Measurements from ENCODE around the gene PMM2. TPM values are rescaled to one million over a fixed set of nuclear protein-coding genes. Genes with fewer than 3 reads are reported as not detected.

The PMM2 gene
- total RNA-seq, 1 experiment from 2014 or later, result 53.3 TPM

DNA sequence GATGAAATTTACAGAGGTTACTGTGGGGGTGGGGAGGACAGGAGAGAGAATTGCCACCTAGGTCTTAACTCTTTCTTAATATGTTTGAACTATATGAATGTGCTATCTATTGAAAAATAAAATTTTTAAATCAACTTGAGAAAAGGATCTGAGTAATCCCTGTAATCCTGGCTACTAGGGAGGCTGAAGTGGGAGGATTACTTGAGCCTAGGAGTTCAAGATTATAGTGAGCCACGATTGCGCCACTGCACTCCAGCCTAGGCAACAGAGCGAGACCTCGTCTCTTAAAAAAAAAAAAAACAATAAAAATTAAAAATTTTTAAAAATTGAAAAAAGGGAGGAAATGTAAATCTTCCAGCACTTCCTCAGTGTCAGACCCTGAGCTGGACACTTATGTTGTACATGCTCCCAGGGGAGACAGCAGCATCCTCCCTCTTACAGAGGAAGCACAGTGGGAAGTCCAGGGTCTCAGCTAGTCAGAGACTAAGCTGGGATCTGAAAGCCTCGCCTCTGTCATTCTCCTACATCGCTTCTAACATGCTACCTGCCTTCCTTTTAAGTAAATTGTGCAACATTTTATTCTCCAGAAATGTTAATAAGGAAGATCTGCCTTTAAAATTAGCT lies 21.9 kb downstream of the PMM2 start (continued):
- TF ChIP-seq REST (IDR thresholded peaks at IDR 0.05; ENCODE audit: low read depth), result no peak

DNA sequence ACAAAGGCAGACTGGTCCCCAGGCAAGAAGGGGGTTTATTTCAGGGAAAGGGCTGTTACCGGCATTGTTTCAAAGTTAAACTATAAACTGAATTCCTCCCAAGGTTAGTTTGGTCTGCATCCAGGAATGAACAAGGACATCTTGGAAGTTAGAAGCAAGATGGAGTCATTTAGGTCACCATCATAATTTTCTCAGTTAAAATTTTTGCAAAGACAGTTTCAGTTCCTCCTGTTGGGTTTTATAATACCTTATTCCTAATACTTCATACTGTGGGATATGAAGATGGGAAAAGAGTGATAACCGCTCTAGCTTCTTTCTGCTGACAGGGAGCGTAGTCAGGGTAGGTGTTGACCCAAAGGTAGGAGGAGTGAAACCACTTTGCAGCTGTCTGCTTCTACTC lies 24.8 kb downstream of the PMM2 start:
- H3K9me3 ChIP-seq (ENCODE audit: control insufficient read depth in 1 of 2, insufficient read depth in 1 of 2, low read depth in 1 of 2, low read length in 2 of 2), result no peaks in the 10 kb centered on the region
- ATAC-seq, result no peak
- RAD21 ChIA-PET (ENCODE audit: low non-redundant PET in 1 of 2, low total read pairs in 2 of 2, uncharacterized antibody in 2 of 2, unreplicated experiment in 2 of 2), result no interaction called here
- no peak for DNase-seq (ENCODE audit: low read depth, low spot score)
- no peaks in the 10 kb centered on the region for H3K4me1 ChIP-seq (ENCODE audit: control insufficient read depth in 1 of 2, insufficient read depth in 2 of 2, low read length in 2 of 2)
- no peak overlapping the region for H3K27ac ChIP-seq (ENCODE audit: low read depth, low read length)
- BruUV-seq (replicated peaks), result no TSS peak
- H3K4me3 ChIP-seq (replicated peaks in 1 of 2; ENCODE audit: low read depth in 1 of 2, low read length in 2 of 2), result no peak overlapping the region
- intact Hi-C loops (cut with micrococcal nuclease), result no loop called here
- peaks cover 68% of the 10 kb centered on the region for H3K79me2 ChIP-seq (ENCODE audit: insufficient read depth, low read length)
- H3K36me3 ChIP-seq (ENCODE audit: control insufficient read depth in 1 of 2, insufficient read depth in 2 of 2, low read length in 2 of 2), result peaks cover 32 to 53% of the 10 kb centered on the region in 2 experiments
- CTCF ChIA-PET, result interaction anchor here (1.1 kb wide), 1 partner anchor 58 kb away, joined by 5 read pairs; no protein-coding TSS in a partner anchor
- H2AFZ ChIP-seq (ENCODE audit: low read depth, low read length, poor library complexity, severe bottlenecking), result no peak overlapping the region
- no peaks in the 10 kb centered on the region for H3K27me3 ChIP-seq (ENCODE audit: insufficient read depth, low read length)
- no peak overlapping the region for H3K4me2 ChIP-seq (ENCODE audit: low read length)
- no peak overlapping the region for H3K9ac ChIP-seq (ENCODE audit: low read length)
- TF ChIP-seq SP1 (IDR thresholded peaks at IDR 0.05; ENCODE audit: low read depth), result no peak
- no peak for TF ChIP-seq ATF3 (IDR thresholded peaks at IDR 0.05)
- no peak for TF ChIP-seq TCF7L2 (IDR thresholded peaks at IDR 0.05; ENCODE audit: borderline replicate concordance, extremely low read depth, insufficient read depth, insufficient read length)
- TF ChIP-seq ELF1 (IDR thresholded peaks at IDR 0.05; ENCODE audit: borderline replicate concordance, low read depth), result no peak
- no peak for TF ChIP-seq ZNF274 (IDR thresholded peaks at IDR 0.05; ENCODE audit: low read depth, low read length)
- TF ChIP-seq POLR2A (IDR thresholded peaks at IDR 0.05; ENCODE audit: borderline replicate concordance, extremely low read depth, insufficient read depth, insufficient read length), result no peak
- no peak for TF ChIP-seq ZFX (IDR thresholded peaks at IDR 0.05)
- no peak for TF ChIP-seq EZH2phosphoT487 (IDR thresholded peaks at IDR 0.05; ENCODE audit: borderline replicate concordance)
- no peak for TF ChIP-seq POLR2AphosphoS5 (IDR thresholded peaks at IDR 0.05; ENCODE audit: low read depth, low read length)
- TF ChIP-seq, protein P1, sequence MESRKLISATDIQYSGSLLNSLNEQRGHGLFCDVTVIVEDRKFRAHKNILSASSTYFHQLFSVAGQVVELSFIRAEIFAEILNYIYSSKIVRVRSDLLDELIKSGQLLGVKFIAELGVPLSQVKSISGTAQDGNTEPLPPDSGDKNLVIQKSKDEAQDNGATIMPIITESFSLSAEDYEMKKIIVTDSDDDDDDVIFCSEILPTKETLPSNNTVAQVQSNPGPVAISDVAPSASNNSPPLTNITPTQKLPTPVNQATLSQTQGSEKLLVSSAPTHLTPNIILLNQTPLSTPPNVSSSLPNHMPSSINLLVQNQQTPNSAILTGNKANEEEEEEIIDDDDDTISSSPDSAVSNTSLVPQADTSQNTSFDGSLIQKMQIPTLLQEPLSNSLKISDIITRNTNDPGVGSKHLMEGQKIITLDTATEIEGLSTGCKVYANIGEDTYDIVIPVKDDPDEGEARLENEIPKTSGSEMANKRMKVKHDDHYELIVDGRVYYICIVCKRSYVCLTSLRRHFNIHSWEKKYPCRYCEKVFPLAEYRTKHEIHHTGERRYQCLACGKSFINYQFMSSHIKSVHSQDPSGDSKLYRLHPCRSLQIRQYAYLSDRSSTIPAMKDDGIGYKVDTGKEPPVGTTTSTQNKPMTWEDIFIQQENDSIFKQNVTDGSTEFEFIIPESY (IDR thresholded peaks at IDR 0.05; ENCODE audit: extremely low read depth, insufficient replicate concordance, low read length), result no peak
- TF ChIP-seq, protein P2, sequence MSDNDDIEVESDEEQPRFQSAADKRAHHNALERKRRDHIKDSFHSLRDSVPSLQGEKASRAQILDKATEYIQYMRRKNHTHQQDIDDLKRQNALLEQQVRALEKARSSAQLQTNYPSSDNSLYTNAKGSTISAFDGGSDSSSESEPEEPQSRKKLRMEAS (IDR thresholded peaks at IDR 0.05), result no peak
- TF ChIP-seq EGR1 (IDR thresholded peaks at IDR 0.05; ENCODE audit: low read depth), result no peak
- TF ChIP-seq CBX3 (IDR thresholded peaks at IDR 0.05; ENCODE audit: low read depth), result no peak
- no peak for TF ChIP-seq CEBPB (IDR thresholded peaks at IDR 0.05; ENCODE audit: low read depth)
- no peak for TF ChIP-seq YY1 (IDR thresholded peaks at IDR 0.05; ENCODE audit: extremely low read depth, insufficient replicate concordance, low read depth, low read length)
- POLR2A ChIA-PET, result no interaction called here
- H4K20me1 ChIP-seq (ENCODE audit: insufficient read depth), result peaks cover 9% of the 10 kb centered on the region
- no peaks in the 10 kb centered on the region for H3K9me2 ChIP-seq (ENCODE audit: insufficient read depth)

All from HCT116 (cell line).